Stimulated activated naive CD8-positive, alpha-beta T cell treated with anti-CD3 and anti-CD28 coated beads, Interleukin-15, amount 100 ng/mL, for 72 hours (primary cell): ENCODE data around the gene DHCR7.
A peak's percentile ranks its signal among the peaks of the same experiment; 100 is the strongest.

Source experiments
- ATAC-seq: fragments of 150-1000 bp; cut with Tn5 transposase; 2 replicates; pipeline ENCODE4 v1.10.0; 2021; ENCODE audit warnings: mild to moderate bottlenecking, moderate library complexity
- DNase-seq, 2 donors: peaks; one replicate each; pipeline ENCODE4 v3.0.0; 2021 to 2022
- H3K27ac Mint-ChIP-seq, 2 donors: one replicate each; pipeline ENCODE4 v1.8.0; 2022; ENCODE audit warnings: mild to moderate bottlenecking in 2 of 2, mixed read lengths in 2 of 2, moderate library complexity in 2 of 2
- H3K27me3 Mint-ChIP-seq: one replicate; pipeline ENCODE4 v1.8.0; 2022; ENCODE audit warnings: mixed read lengths
- H3K4me1 Mint-ChIP-seq: one replicate; pipeline ENCODE4 v1.8.0; 2022; ENCODE audit warnings: mild to moderate bottlenecking, mixed read lengths
- H3K4me3 Mint-ChIP-seq, 2 donors: one replicate each; pipeline ENCODE4 v1.8.0; 2022; ENCODE audit warnings: mild to moderate bottlenecking in 2 of 2, mixed read lengths in 2 of 2, moderate library complexity in 1 of 2
- H3K9me3 Mint-ChIP-seq, 2 donors: one replicate each; pipeline ENCODE4 v1.8.0; 2022; ENCODE audit warnings: mixed read lengths in 2 of 2

The DHCR7 gene

DNA sequence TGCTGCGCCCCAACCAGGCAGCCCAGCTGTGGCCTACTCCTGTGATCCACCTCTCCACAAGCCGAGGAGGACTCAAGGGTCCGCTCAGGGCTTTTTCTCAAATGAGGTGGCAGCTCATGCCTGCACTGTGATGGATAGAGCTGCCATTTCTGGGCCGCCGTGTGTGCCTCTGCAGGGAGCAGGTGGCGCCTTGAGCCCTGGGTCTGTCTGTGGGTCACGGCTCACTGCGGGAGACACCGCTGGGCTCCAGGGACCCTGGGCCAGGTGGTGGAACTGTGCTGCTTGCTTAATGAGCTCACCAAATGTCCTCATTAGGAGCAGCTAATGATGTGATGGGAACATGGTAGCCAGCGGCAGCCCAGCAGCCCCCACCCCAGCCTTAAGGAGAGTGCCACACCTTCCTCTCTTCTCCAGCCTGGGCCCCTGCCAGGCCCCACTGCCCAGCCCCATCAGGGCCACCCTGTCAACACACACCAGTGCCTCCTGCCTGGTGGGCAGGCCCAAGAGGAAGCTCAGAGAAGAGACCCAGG is 50.8 kb downstream of the DHCR7 start:
- Mint-ChIP-seq H3K4me1 (no peaks in the 10 kb centered on the region), H3K4me3 (no peak overlapping the region), H3K27ac (peak overlapping the region in 1 of 2 donors; percentile 69), H3K27me3 (peaks cover 2% of the 10 kb centered on the region), H3K9me3 (peaks cover 0 to 2% of the 10 kb centered on the region in 2 donors)
- DNase-seq, result no peak
- no peak for ATAC-seq

DNA sequence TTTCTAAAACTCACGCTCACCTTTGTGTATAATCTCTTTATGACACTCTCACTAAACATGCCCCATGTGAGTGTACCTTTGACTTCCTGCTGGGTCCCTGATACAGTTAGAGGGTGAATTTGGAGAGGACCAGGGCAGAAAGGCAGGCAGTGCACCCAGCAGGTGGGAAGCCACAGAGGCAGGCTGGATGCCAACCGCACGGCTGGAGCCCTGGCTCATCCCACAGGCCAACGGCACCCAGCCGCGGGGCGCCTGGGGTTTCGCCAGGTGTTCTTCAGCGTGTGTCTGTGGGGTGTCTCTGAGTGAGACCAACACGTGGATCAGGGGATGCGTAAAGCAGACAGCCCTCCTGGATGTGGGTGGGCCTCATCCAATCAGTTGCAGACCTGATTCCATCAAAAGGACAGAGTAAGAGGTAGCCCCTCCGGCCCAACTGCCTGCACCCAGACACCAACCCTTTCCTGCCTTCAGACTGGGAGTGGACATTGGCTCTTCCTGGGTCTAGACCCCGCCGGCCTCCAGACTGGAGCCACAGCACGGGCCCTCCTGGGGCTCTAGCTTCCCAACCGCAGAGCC is 51.6 kb downstream of the DHCR7 start:
- Mint-ChIP-seq H3K4me3 (no peak overlapping the region), H3K4me1 (no peaks in the 10 kb centered on the region), H3K9me3 (no peaks in the 10 kb centered on the region), H3K27ac (peak overlapping the region in 1 of 2 donors; percentile 48), H3K27me3 (peaks cover 9% of the 10 kb centered on the region)
- DNase-seq, result no peak
- no peak for ATAC-seq

DNA sequence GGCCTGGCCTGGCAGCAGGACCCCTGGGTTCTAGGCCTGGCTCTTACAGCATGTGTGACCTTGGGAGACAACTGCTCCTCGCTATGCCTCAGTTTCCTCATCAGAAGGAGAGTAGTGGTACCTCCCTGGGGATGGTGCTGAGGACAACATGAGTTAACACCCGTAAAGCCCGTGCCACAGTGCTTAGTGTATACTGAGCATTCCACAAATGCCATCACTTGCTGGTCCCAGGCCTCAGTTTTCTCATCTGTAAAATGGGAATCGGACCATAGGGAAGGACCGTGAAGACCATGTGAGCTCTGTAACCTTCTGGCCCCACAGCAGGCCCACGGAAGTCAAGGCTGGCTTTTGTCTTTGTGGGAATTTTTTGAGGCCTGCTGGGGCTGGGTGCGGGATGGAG is 52.4 kb downstream of the DHCR7 start:
- Mint-ChIP-seq H3K27me3 (peaks cover 9% of the 10 kb centered on the region), H3K4me1 (no peaks in the 10 kb centered on the region), H3K27ac (no peak overlapping the region), H3K4me3 (no peak overlapping the region), H3K9me3 (no peaks in the 10 kb centered on the region)
- DNase-seq, result no peak
- no peak for ATAC-seq

DNA sequence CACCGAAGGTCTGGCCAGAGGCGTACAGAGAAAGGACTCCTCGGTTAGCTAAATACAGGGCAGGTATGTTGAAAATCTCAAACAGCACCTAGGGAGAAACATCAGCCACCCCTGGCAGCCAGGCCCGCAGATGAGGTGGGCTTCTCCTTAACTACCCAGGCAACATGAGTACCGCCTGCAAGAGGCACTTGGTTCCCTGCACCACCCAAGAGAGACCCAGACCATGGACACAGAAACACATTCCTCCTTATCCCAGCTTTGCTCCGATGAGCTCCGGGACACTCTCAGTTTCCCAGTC is 53.0 kb downstream of the DHCR7 start:
- no peaks in the 10 kb centered on the region for H3K4me1 Mint-ChIP-seq
- ATAC-seq (no peak), DNase-seq (no peak)
- no peaks in the 10 kb centered on the region for H3K9me3 Mint-ChIP-seq
- H3K27ac Mint-ChIP-seq, result no peak overlapping the region
- peaks cover 9% of the 10 kb centered on the region for H3K27me3 Mint-ChIP-seq
- no peak overlapping the region for H3K4me3 Mint-ChIP-seq

DNA sequence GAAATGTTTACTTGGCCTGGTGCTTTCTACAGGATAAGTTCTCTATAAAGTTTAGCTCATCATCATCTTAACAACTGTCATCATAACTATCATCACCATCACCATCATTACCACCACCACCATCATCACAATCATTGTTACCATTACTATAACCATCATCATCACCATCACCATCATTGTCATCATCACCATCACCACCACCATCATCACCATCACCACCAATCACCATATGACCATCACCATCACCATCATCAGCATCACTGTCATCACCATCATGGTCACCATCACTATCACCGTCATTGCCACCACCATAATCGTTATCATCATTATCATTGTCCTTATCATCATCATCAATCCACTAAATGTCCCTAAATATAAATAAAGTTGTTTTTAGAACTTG is 54.9 kb downstream of the DHCR7 start:
- Mint-ChIP-seq H3K27me3 (peaks cover 14% of the 10 kb centered on the region), H3K27ac (no peak overlapping the region), H3K4me3 (no peak overlapping the region), H3K9me3 (peaks cover 4 to 5% of the 10 kb centered on the region in 2 donors), H3K4me1 (no peaks in the 10 kb centered on the region)
- DNase-seq (no peak), ATAC-seq (no peak)

- Mint-ChIP-seq H3K9me3 (peaks cover 9 to 18% of the 10 kb centered on the region in 2 donors), H3K27ac (no peak overlapping the region), H3K27me3 (peaks cover 20% of the 10 kb centered on the region), H3K4me1 (no peaks in the 10 kb centered on the region), H3K4me3 (no peak overlapping the region)
- no peak for DNase-seq
- ATAC-seq, result no peak
Observed at GRCh38 chr11:71391796-71392195, 56.4 kb downstream of the DHCR7 start.

- Mint-ChIP-seq H3K27ac (no peak overlapping the region), H3K27me3 (peaks cover 20% of the 10 kb centered on the region), H3K9me3 (peaks cover 9 to 18% of the 10 kb centered on the region in 2 donors), H3K4me3 (no peak overlapping the region), H3K4me1 (no peaks in the 10 kb centered on the region)
- ATAC-seq, result no peak
- no peak for DNase-seq
Observed at GRCh38 chr11:71391352-71391751, 56.8 kb downstream of the DHCR7 start.

- peak in 1 of 2 donors; percentile 44 for DNase-seq
- Mint-ChIP-seq H3K27ac (no peak overlapping the region), H3K4me3 (no peak overlapping the region), H3K27me3 (peaks cover 20% of the 10 kb centered on the region), H3K4me1 (no peaks in the 10 kb centered on the region), H3K9me3 (peaks cover 9 to 18% of the 10 kb centered on the region in 2 donors)
- ATAC-seq, result peak; percentile 66
Observed at GRCh38 chr11:71388637-71389235, 59.5 kb downstream of the DHCR7 start.

- Mint-ChIP-seq H3K27ac (no peak overlapping the region), H3K4me3 (no peak overlapping the region), H3K27me3 (peaks cover 20% of the 10 kb centered on the region), H3K9me3 (peaks cover 9 to 18% of the 10 kb centered on the region in 2 donors), H3K4me1 (no peaks in the 10 kb centered on the region)
- DNase-seq, result no peak
- no peak for ATAC-seq
Observed at GRCh38 chr11:71387784-71388636, 60.2 kb downstream of the DHCR7 start.

DNA sequence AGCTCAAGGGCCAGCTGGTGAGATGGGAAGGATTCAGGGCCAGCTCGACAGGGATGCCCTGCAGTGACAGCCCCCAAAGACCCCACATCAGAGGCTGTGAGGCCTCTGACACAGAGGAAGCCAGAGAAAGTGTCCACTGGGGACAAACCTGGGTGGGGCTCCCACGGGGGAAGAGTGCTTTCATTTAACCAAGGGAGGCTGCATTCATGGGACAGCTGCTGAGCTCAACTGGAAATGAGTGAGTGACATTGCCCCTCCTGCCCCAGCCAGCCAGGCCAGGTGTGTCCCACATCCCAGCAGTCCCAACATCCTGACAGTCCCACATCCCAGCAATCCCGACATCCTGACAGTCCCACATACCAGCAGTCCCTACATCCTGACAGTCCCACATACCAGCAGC is 61.0 kb downstream of the DHCR7 start:
- H3K9me3 Mint-ChIP-seq, result peaks cover 9 to 19% of the 10 kb centered on the region in 2 donors
- no peaks in the 10 kb centered on the region for H3K4me1 Mint-ChIP-seq
- H3K27ac Mint-ChIP-seq, result no peak overlapping the region
- H3K4me3 Mint-ChIP-seq, result no peak overlapping the region
- DNase-seq (peak in 1 of 2 donors; percentile 19), ATAC-seq (peak; percentile 44)
- peaks cover 19% of the 10 kb centered on the region for H3K27me3 Mint-ChIP-seq

DNA sequence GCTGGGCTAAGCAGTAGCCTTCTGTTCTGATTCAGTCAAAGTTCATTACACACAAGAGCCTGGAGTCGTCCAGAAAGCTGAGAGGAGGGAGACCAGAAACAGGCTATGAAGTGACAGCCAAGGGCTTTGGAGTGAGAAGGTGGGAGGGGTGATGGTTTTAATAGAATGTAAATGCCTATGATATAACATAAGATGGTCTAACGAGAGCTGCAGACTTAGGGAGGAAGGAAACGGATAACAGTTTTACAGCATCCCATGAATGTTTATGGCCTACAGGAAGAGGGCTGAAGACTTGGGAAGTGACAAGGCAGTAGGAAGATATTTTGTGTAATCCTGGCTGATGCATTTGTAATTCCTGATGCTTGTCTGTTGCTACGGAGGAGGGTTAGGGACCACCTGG is 62.0 kb downstream of the DHCR7 start:
- no peak for DNase-seq

DNA sequence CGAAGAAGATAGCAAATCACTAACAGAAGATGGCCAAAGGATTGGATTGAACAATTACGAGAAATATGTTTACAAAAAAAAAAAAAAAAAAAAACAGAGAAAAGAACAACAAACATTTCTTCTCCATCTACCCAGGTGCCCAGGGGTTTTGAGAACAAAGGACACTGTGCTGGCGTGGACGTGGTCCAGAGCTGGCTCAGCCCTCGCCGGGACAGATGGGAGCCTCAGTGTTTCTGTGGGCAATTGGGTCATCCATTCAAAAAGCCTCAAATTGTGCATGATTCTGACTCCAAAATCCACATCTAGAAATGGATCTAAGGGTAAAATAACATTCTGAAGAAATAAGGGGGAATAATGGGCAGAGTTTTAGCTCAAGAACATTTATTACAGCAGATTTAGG is 63.1 kb downstream of the DHCR7 start:
- no peak for ATAC-seq
- Mint-ChIP-seq H3K4me3 (no peak overlapping the region), H3K27ac (peak overlapping the region in 1 of 2 donors; percentile 29), H3K9me3 (peaks cover 9 to 28% of the 10 kb centered on the region in 2 donors), H3K27me3 (peaks cover 20% of the 10 kb centered on the region), H3K4me1 (no peaks in the 10 kb centered on the region)
- DNase-seq, result no peak

More for the DNA sequence above, 62.0 kb downstream of the DHCR7 start:
- H3K4me1 Mint-ChIP-seq, result no peaks in the 10 kb centered on the region
- ATAC-seq, result no peak
- peaks cover 9 to 28% of the 10 kb centered on the region in 2 donors for H3K9me3 Mint-ChIP-seq
- H3K27ac Mint-ChIP-seq, result no peak overlapping the region
- peaks cover 20% of the 10 kb centered on the region for H3K27me3 Mint-ChIP-seq
- H3K4me3 Mint-ChIP-seq, result no peak overlapping the region

- H3K4me1 Mint-ChIP-seq, result no peaks in the 10 kb centered on the region
Observed at GRCh38 chr11:71384561-71384960, 63.6 kb downstream of the DHCR7 start.

More at GRCh38 chr11:71384561-71384960, 63.6 kb downstream of the DHCR7 start:
- no peak overlapping the region for H3K27ac Mint-ChIP-seq
- DNase-seq, result no peak
- H3K4me3 Mint-ChIP-seq, result no peak overlapping the region
- peaks cover 20% of the 10 kb centered on the region for H3K27me3 Mint-ChIP-seq
- no peak for ATAC-seq
- H3K9me3 Mint-ChIP-seq, result peaks cover 9 to 28% of the 10 kb centered on the region in 2 donors
